ENCODE results near the gene IGF1.

Gene IGF1

GRCh38 chr12:102480406-102480805 lies at the start of gene IGF1:
TSS of gene IGF1 (minus strand) at chr12:102480563. CDS start at chr12:102480381, 182 bp downstream.
- DNase-seq (ENCODE audit: low spot score): peak; percentile 66

- DNase-seq (ENCODE audit: low spot score): no peak
Observed at GRCh38 chr12:102528111-102528510, 47.7 kb upstream of the IGF1 start.

GRCh38 chr12:102527171-102527720 lies 46.9 kb upstream of the IGF1 start:
- no peak for DNase-seq (ENCODE audit: low spot score)

- DNase-seq (ENCODE audit: low spot score): no peak
Observed at GRCh38 chr12:102526656-102527055, 46.3 kb upstream of the IGF1 start.

GRCh38 chr12:102522768-102523167 lies 42.4 kb upstream of the IGF1 start:
- DNase-seq (ENCODE audit: low spot score): no peak

- no peak for DNase-seq (ENCODE audit: low spot score)
Observed at GRCh38 chr12:102521662-102522277, 41.4 kb upstream of the IGF1 start.

GRCh38 chr12:102518871-102519270 lies 38.5 kb upstream of the IGF1 start:
- DNase-seq (ENCODE audit: low spot score): no peak

- DNase-seq (ENCODE audit: low spot score): no peak
Observed at GRCh38 chr12:102514696-102515095, 34.3 kb upstream of the IGF1 start.

- no peak for DNase-seq (ENCODE audit: low spot score)
Observed at GRCh38 chr12:102513739-102514138, 33.4 kb upstream of the IGF1 start.

- no peak for DNase-seq (ENCODE audit: low spot score)
Observed at GRCh38 chr12:102513272-102513671, 32.9 kb upstream of the IGF1 start.

- DNase-seq (ENCODE audit: low spot score): no peak
Observed at GRCh38 chr12:102512523-102512922, 32.2 kb upstream of the IGF1 start.

GRCh38 chr12:102511575-102511974 lies 31.2 kb upstream of the IGF1 start:
- DNase-seq (ENCODE audit: low spot score): no peak

- DNase-seq (ENCODE audit: low spot score): no peak
Observed at GRCh38 chr12:102510463-102510862, 30.1 kb upstream of the IGF1 start.

GRCh38 chr12:102510031-102510430 lies 29.7 kb upstream of the IGF1 start:
- DNase-seq (ENCODE audit: low spot score): no peak

- DNase-seq (ENCODE audit: low spot score): no peak
Observed at GRCh38 chr12:102509123-102509626, 28.8 kb upstream of the IGF1 start.

GRCh38 chr12:102508052-102508451 lies 27.7 kb upstream of the IGF1 start:
- no peak for DNase-seq (ENCODE audit: low spot score)

- no peak for DNase-seq (ENCODE audit: low spot score)
Observed at GRCh38 chr12:102507301-102507700, 26.9 kb upstream of the IGF1 start.

- no peak for DNase-seq (ENCODE audit: low spot score)
Observed at GRCh38 chr12:102504871-102505270, 24.5 kb upstream of the IGF1 start.

- peak; percentile 55 for DNase-seq (ENCODE audit: low spot score)
Observed at GRCh38 chr12:102504280-102504679, 23.9 kb upstream of the IGF1 start.

- DNase-seq (ENCODE audit: low spot score): no peak
Observed at GRCh38 chr12:102503831-102504230, 23.5 kb upstream of the IGF1 start.

- DNase-seq (ENCODE audit: low spot score): peak; percentile 58
Observed at GRCh38 chr12:102503056-102503681, 22.8 kb upstream of the IGF1 start.

- no peak for DNase-seq (ENCODE audit: low spot score)
Observed at GRCh38 chr12:102501773-102502172, 21.4 kb upstream of the IGF1 start.

- DNase-seq (ENCODE audit: low spot score): peak; percentile 78
Observed at GRCh38 chr12:102498471-102498870, 18.1 kb upstream of the IGF1 start.

Data from pons (tissue), 1 donor.